CD14-positive monocyte (primary cell): ENCODE results near the gene HSH2D. TPM values are rescaled to one million over a fixed set of nuclear protein-coding genes. Genes with fewer than 3 reads are reported as not detected.
A peak's percentile ranks its signal among the peaks of the same experiment; 100 is the strongest.

Experiments
- DNase-seq, 3 donors: peaks; one replicate each; pipeline ENCODE4 v3.0.0-alpha.2; 2011 to 2022
- H2AFZ ChIP-seq: 2 replicates; pipeline ENCODE4 v1.6.0; 2012; ENCODE audit warnings: mild to moderate bottlenecking, low read depth, low read length, inconsistent platforms; ENCODE audit not compliant: insufficient read depth, poor library complexity, severe bottlenecking
- H3K27ac ChIP-seq, 2 donors: 1 replicate in 1 of 2; 2 replicates in 1 of 2; pipeline ENCODE4 v1.5.1; 2012 to 2013; ENCODE audit warnings: low read length in 2 of 2, control low read depth in 1 of 2, inconsistent platforms in 1 of 2, low read depth in 1 of 2, mild to moderate bottlenecking in 1 of 2
- H3K27me3 ChIP-seq, 2 donors: one replicate each; pipeline versions ENCODE4 v1.6.0 to v1.6.1; 2011 to 2013; ENCODE audit warnings: low read length in 2 of 2; ENCODE audit not compliant: control insufficient read depth in 2 of 2, insufficient read depth in 2 of 2
- H3K36me3 ChIP-seq, 2 donors: replicated peaks in 1 of 2; 1 replicate in 1 of 2; 2 replicates in 1 of 2; pipeline versions ENCODE4 v1.5.1 to v1.6.1; 2012 to 2013; ENCODE audit warnings: low read length in 2 of 2, control low read depth in 1 of 2, inconsistent platforms in 1 of 2, mild to moderate bottlenecking in 1 of 2; ENCODE audit not compliant: insufficient read depth in 2 of 2, control insufficient read depth in 1 of 2
- H3K4me1 ChIP-seq, 2 donors: 1 replicate in 1 of 2; 2 replicates in 1 of 2; pipeline versions ENCODE4 v1.5.1 to v1.6.1; 2012 to 2013; ENCODE audit warnings: low read length in 2 of 2, control low read depth in 1 of 2, inconsistent platforms in 1 of 2, mild to moderate bottlenecking in 1 of 2, moderate library complexity in 1 of 2; ENCODE audit not compliant: insufficient read depth in 2 of 2, control insufficient read depth in 1 of 2
- H3K4me2 ChIP-seq: replicated peaks from 2 replicates; pipeline ENCODE3; 2012; ENCODE audit warnings: low read length, moderate library complexity, mild to moderate bottlenecking; ENCODE audit not compliant: poor library complexity, severe bottlenecking; ENCODE audit errors: extremely low read depth
- H3K4me3 ChIP-seq, 3 experiments: fragments of 200-600 bp in 1 of 3; sonication (generic) in 1 of 3; replicated peaks in 1 of 3; 1 replicate in 2 of 3; 2 replicates in 1 of 3; pipeline ENCODE4 v1.5.1; 2011 to 2013; ENCODE audit warnings: low read length in 3 of 3, mild to moderate bottlenecking in 3 of 3, control low read depth in 2 of 3, low read depth in 2 of 3, inconsistent platforms in 1 of 3, moderate library complexity in 1 of 3
- H3K79me2 ChIP-seq: 2 replicates; pipeline ENCODE4 v1.6.0; 2012; ENCODE audit warnings: mild to moderate bottlenecking, control low read depth, inconsistent platforms, low read length, moderate library complexity; ENCODE audit not compliant: insufficient read depth
- H3K9ac ChIP-seq: 2 replicates; pipeline ENCODE4 v1.6.0; 2017; ENCODE audit warnings: low read length, mild to moderate bottlenecking; ENCODE audit not compliant: insufficient read depth, poor library complexity, severe bottlenecking
- H3K9me3 ChIP-seq, 2 donors: replicated peaks in 1 of 2; 1 replicate in 1 of 2; 2 replicates in 1 of 2; pipeline versions ENCODE4 v1.5.1 to v1.6.1; 2012 to 2013; ENCODE audit warnings: low read length in 2 of 2, control low read depth in 1 of 2; ENCODE audit not compliant: control insufficient read depth in 1 of 2, insufficient read depth in 1 of 2
- H4K20me1 ChIP-seq: 2 replicates; pipeline ENCODE4 v1.6.0; 2012; ENCODE audit warnings: mild to moderate bottlenecking, low read length, control low read depth, moderate library complexity; ENCODE audit not compliant: insufficient read depth
- H3K27ac Mint-ChIP-seq, 7 donors: one replicate each; pipeline ENCODE4 v1.8.0; 2020; ENCODE audit warnings: mild to moderate bottlenecking in 7 of 7, mixed read lengths in 7 of 7, moderate library complexity in 6 of 7, inconsistent platforms in 2 of 7
- H3K27me3 Mint-ChIP-seq, 3 donors: one replicate each; pipeline ENCODE4 v1.8.0; 2021 to 2022; ENCODE audit warnings: low read depth in 3 of 3, mild to moderate bottlenecking in 3 of 3, mixed read lengths in 3 of 3, moderate library complexity in 3 of 3, inconsistent platforms in 1 of 3
- H3K36me3 Mint-ChIP-seq, 2 donors: one replicate each; pipeline ENCODE4 v1.8.0; 2020; ENCODE audit warnings: mixed read lengths in 2 of 2, inconsistent platforms in 1 of 2, mild to moderate bottlenecking in 1 of 2
- H3K4me1 Mint-ChIP-seq: one replicate; pipeline ENCODE4 v1.8.0; 2020; ENCODE audit warnings: mild to moderate bottlenecking, mixed read lengths
- H3K4me3 Mint-ChIP-seq, 2 donors: one replicate each; pipeline ENCODE4 v1.8.0; 2020; ENCODE audit warnings: mild to moderate bottlenecking in 2 of 2, mixed read lengths in 2 of 2, moderate library complexity in 1 of 2
- H3K9me3 Mint-ChIP-seq, 7 donors: one replicate each; pipeline ENCODE4 v1.8.0; 2020 to 2022; ENCODE audit warnings: mixed read lengths in 7 of 7, mild to moderate bottlenecking in 6 of 7, moderate library complexity in 6 of 7, inconsistent platforms in 2 of 7
- CTCF ChIP-seq: fragments of 200-600 bp; IDR thresholded peaks from one replicate; pipeline ENCODE4 v1.8.0; 2022; ENCODE audit warnings: antibody characterized with exemption, mild to moderate bottlenecking
- WGBS: methylation state at CpG from one replicate; pipeline ENCODE4 v1.1.5; 2013; ENCODE audit warnings: missing lambda C conversion rate; ENCODE audit not compliant: insufficient coverage; 5-methylcytosine and 5-hydroxymethylcytosine counted together
- intact Hi-C, 2 donors: fragments of 100-400 bp; cut with micrococcal nuclease; formaldehyde crosslinking; loops; one replicate each; pipeline versions ENCODE4 v1.15.0 to v1.15.1; 2023
- polyA minus RNA-seq: library from RNA; depleted of rRNA, polyadenylated mRNA; stranded (reverse); fragments of >200 nt; gene quantifications from 2 replicates; pipeline ENCODE4 v1.2.3, GENCODE V29; 2012
- polyA plus RNA-seq, 3 donors: library from polyadenylated mRNA; depleted of rRNA in 1 of 3; unstranded in 2 of 3; stranded (reverse) in 1 of 3; fragments of 300-500 nt in 2 of 3; fragments of >200 nt in 1 of 3; fragmentation: Illumina TruSeq in 2 of 3; gene quantifications; 1 replicate in 2 of 3; 2 replicates in 1 of 3; pipeline ENCODE4 v1.2.3, GENCODE V29; 2012 to 2021
- total RNA-seq, 12 experiments: library from RNA in 1 of 12; stranded (reverse) in 1 of 12; fragments of 120-200 nt in 1 of 12; gene quantifications; one replicate each; pipeline ENCODE4 v1.2.4 and lab custom pipeline; 2013 to 2026; ENCODE audit warnings: mixed read lengths in 6 of 12, inconsistent platforms in 1 of 12

The HSH2D gene, protein sequence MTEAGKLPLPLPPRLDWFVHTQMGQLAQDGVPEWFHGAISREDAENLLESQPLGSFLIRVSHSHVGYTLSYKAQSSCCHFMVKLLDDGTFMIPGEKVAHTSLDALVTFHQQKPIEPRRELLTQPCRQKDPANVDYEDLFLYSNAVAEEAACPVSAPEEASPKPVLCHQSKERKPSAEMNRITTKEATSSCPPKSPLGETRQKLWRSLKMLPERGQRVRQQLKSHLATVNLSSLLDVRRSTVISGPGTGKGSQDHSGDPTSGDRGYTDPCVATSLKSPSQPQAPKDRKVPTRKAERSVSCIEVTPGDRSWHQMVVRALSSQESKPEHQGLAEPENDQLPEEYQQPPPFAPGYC
- 44.5 TPM for total RNA-seq (2013)
- polyA plus RNA-seq: 100 to 1,000 TPM in 1 of 3 donors, 10 to 100 TPM in 2; 13.8 to 106 (median 16.7) TPM
- 29.1 and 35.3 TPM in 2 replicates for polyA minus RNA-seq
- total RNA-seq (lab: John Stamatoyannopoulos, UW): 7.8 to 38.7 (median 24.1) reads per million in 11 experiments

- no peaks in the 10 kb centered on the region for H4K20me1 ChIP-seq
- WGBS: 2% methylated on average over 12 of the region's 13 CpGs
- peaks cover 0 to 3% (median 0%) of the 10 kb centered on the region in 3 donors for H3K27me3 Mint-ChIP-seq
- H3K4me2 ChIP-seq: peak within 1 kb of the TSS; percentile 80
- peaks cover 90 to 98% of the 10 kb centered on the region in 2 donors for H3K4me1 ChIP-seq
- H3K9ac ChIP-seq: peak within 1 kb of the TSS; percentile 73
- TF ChIP-seq CTCF: no peak
- H3K4me3 Mint-ChIP-seq: peak within 1 kb of the TSS; percentile 87 to 98
- peaks cover 95% of the 10 kb centered on the region for H3K79me2 ChIP-seq
- intact Hi-C loops: no loop called here
- DNase-seq: peak; percentile 73 to 78 (median 73)
- peaks cover 0 to 4% of the 10 kb centered on the region in 2 donors for H3K9me3 ChIP-seq
- H3K36me3 ChIP-seq: no peaks in the 10 kb centered on the region
- peak within 1 kb of the TSS; percentile 56 for H2AFZ ChIP-seq
- peaks cover 5 to 15% (median 8%) of the 10 kb centered on the region in 7 donors for H3K9me3 Mint-ChIP-seq
- H3K4me1 Mint-ChIP-seq: peaks cover 84% of the 10 kb centered on the region
- H3K27ac Mint-ChIP-seq: peak within 1 kb of the TSS; percentile 97 to 99 (median 99)
- H3K36me3 Mint-ChIP-seq: peaks cover 3 to 7% of the 10 kb centered on the region in 2 donors
- peak within 1 kb of the TSS; percentile 68 to 95 for H3K27ac ChIP-seq
- no peaks in the 10 kb centered on the region for H3K27me3 ChIP-seq
- H3K4me3 ChIP-seq: peak within 1 kb of the TSS; percentile 37 to 81 (median 47)
Observed at GRCh38 chr19:16143399-16144215, at the start of gene HSH2D. Gene HSH2D, plus strand, starts transcription at chr19:16143685. Its CDS starts 5,066 bp downstream, at chr19:16148751.
